ENCODE data around the gene UQCRHL. TPM values are rescaled to one million over a fixed set of nuclear protein-coding genes. Genes with fewer than 3 reads are reported as not detected.

UQCRHL gene
- total and polyA plus RNA-seq, 10 of the 15 experiments (the other 5 are each of a cell fraction or from before 2014, with no cell fraction given) = 1.4 to 17.3 (median 5.7) TPM

- TF ChIP-seq CEBPZ (IDR thresholded peaks at IDR 0.05; ENCODE audit: low read depth, low read length) = no peak
Observed at GRCh38 chr1:15808955-15809354, 1.5 kb upstream of the UQCRHL start (continued).

- Histone ChIP-seq H3K27me3 (replicated peaks in 1 of 2; ENCODE audit: control insufficient read depth in 2 of 2, insufficient read depth in 2 of 2, low read length in 1 of 2) (no peaks in the 10 kb centered on the region), H2AFZ (ENCODE audit: control insufficient read depth, low read depth, low read length) (no peak overlapping the region), H3K9ac (ENCODE audit: control insufficient read depth, insufficient read depth, low read length) (no peak overlapping the region), H3K9me3 (replicated peaks; ENCODE audit: control insufficient read depth, insufficient read depth, low read length) (no peaks in the 10 kb centered on the region), H4K20me1 (ENCODE audit: control insufficient read depth, insufficient read depth) (no peaks in the 10 kb centered on the region), H3K27ac (ENCODE audit: control insufficient read depth, insufficient read depth) (no peak overlapping the region), H3K4me2 (ENCODE audit: control insufficient read depth, insufficient read depth) (no peak overlapping the region), H3K36me3 (ENCODE audit: control insufficient read depth in 2 of 2, insufficient read depth in 2 of 2, low read length in 1 of 2) (no peaks in the 10 kb centered on the region), H3K4me3 (no peak overlapping the region), H3K79me2 (ENCODE audit: control insufficient read depth, insufficient read depth, low read length) (no peaks in the 10 kb centered on the region), H3K4me1 (ENCODE audit: control insufficient read depth, insufficient read depth, low read length) (no peaks in the 10 kb centered on the region)
- RAD21 ChIA-PET (ENCODE audit: unreplicated experiment) = interaction anchor here (1.3 kb wide), 1 partner anchor 40 kb away, joined by 3 read pairs; the partner anchor contains the start of gene SPEN
- WGBS (ENCODE audit: insufficient coverage, insufficient replicate concordance, low lambda C conversion rate, missing lambda C conversion rate) = 55% methylated on average over 9 of the region's 10 CpGs
- no peak for ATAC-seq
- CTCF ChIA-PET = interaction anchor here (0.7 to 2.2 kb wide), 6 partner anchors 9 to 199 kb away, joined by 3 to 7 read pairs (median 3); no protein-coding TSS in a partner anchor
- FAIRE-seq = no peak
- no peak for DNase-seq (ENCODE audit: low read depth, low spot score)
- in situ Hi-C loops (cut with MboI) = no loop called here
- no TSS peak for BruUV-seq (replicated peaks)
- SMC1A ChIA-PET (ENCODE audit: uncharacterized antibody, unreplicated experiment) = interaction anchor here (1.1 to 1.3 kb wide), 2 partner anchors 8 to 12 kb away, joined by 3 to 5 read pairs; no protein-coding TSS in a partner anchor
- POLR2A ChIA-PET = interaction anchor here (0.5 to 1.2 kb wide), 2 partner anchors 117 to 119 kb away, joined by 4 to 6 read pairs; no protein-coding TSS in a partner anchor
- intact Hi-C loops (cut with micrococcal nuclease; ENCODE audit: unreplicated experiment) = no loop called here
- no peak for TF ChIP-seq HCFC1 (IDR thresholded peaks at IDR 0.05; ENCODE audit: low read length)
- no peak for TF ChIP-seq STAT1 (conservative IDR thresholded peaks at IDR 0.05)
- no peak for TF ChIP-seq IRF3 (IDR thresholded peaks at IDR 0.05)
- TF ChIP-seq ZSCAN29 (IDR thresholded peaks at IDR 0.05) = no peak
- TF ChIP-seq KLF5 (IDR thresholded peaks at IDR 0.05; ENCODE audit: partially characterized antibody) = no peak
- no peak for TF ChIP-seq IKZF1 (conservative IDR thresholded peaks at IDR 0.05)
- TF ChIP-seq ZNF622 (IDR thresholded peaks at IDR 0.05) = no peak
- TF ChIP-seq E4F1 (IDR thresholded peaks at IDR 0.05; ENCODE audit: borderline replicate concordance, partially characterized antibody) = no peak
- TF ChIP-seq ATF7 (IDR thresholded peaks at IDR 0.05; ENCODE audit: low read depth) = no peak
- no peak for TF ChIP-seq RELB (IDR thresholded peaks at IDR 0.05; ENCODE audit: low read depth)
- no peak for TF ChIP-seq TBL1XR1 (IDR thresholded peaks at IDR 0.05; ENCODE audit: low read depth, low read length)
- TF ChIP-seq SUZ12 (IDR thresholded peaks at IDR 0.05; ENCODE audit: unreplicated experiment) = no peak
- TF ChIP-seq EP300 (IDR thresholded peaks at IDR 0.05; ENCODE audit: borderline replicate concordance in 1 of 2, control insufficient read depth in 1 of 2, low read depth in 2 of 2, low read length in 2 of 2) = no peak
- TF ChIP-seq ZNF274 (IDR thresholded peaks at IDR 0.05; ENCODE audit: insufficient read depth, insufficient read length) = no peak
Observed at GRCh38 chr1:15807121-15807520, 328 bp downstream of the UQCRHL start.
